DND-41 (cell line): ENCODE data around the gene EEF1AKMT2.

Source experiments
- EZH2 ChIP-seq: IDR thresholded peaks from 3 replicates; pipeline ENCODE4 v1.6.1; 2012; ENCODE audit warnings: borderline replicate concordance, low read depth, mild to moderate bottlenecking, moderate library complexity, low read length, inconsistent platforms; ENCODE audit not compliant: severe bottlenecking
- TF ChIP-seq, protein P1 (sequence below): IDR thresholded peaks from 2 replicates; pipeline ENCODE4 v1.5.1; 2012; ENCODE audit warnings: borderline replicate concordance, low read length, moderate library complexity, mild to moderate bottlenecking; ENCODE audit not compliant: poor library complexity, severe bottlenecking; ENCODE audit errors: extremely low read depth

DNA sequence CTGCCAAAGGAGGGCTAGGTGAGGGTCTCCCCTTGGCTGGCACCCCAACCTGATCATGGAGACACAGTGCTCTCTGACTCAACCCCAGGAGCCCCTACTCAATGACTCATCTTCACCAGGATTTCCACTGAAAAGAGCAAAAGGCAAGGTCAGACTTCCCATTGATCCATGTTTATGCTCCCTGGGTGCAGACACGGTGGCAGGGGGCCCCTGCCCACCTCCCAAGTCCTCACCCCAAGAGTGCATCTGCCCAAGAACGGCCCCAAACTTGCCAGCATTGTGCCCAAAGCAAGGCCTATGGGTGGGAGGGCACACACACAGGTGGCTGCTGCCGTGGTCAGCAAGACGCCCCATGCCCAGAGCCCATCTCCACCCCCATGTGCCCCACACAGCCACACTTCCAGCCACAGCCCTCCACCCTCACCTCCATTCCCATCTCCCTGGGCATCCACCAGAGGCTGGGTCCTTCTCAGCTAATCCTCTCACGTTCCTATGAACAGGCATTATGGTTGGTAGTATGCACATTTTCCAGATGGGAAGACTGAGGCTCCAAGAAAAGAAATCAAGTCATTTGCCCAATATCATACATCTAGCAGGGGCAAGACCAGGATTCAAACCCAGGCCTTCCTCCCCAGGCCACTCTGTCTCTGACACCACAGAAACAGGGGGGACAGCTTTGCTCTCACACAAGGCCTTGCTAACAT is 78.8 kb downstream of the EEF1AKMT2 start:
- TF ChIP-seq, protein P1, sequence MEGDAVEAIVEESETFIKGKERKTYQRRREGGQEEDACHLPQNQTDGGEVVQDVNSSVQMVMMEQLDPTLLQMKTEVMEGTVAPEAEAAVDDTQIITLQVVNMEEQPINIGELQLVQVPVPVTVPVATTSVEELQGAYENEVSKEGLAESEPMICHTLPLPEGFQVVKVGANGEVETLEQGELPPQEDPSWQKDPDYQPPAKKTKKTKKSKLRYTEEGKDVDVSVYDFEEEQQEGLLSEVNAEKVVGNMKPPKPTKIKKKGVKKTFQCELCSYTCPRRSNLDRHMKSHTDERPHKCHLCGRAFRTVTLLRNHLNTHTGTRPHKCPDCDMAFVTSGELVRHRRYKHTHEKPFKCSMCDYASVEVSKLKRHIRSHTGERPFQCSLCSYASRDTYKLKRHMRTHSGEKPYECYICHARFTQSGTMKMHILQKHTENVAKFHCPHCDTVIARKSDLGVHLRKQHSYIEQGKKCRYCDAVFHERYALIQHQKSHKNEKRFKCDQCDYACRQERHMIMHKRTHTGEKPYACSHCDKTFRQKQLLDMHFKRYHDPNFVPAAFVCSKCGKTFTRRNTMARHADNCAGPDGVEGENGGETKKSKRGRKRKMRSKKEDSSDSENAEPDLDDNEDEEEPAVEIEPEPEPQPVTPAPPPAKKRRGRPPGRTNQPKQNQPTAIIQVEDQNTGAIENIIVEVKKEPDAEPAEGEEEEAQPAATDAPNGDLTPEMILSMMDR = no peak
- TF ChIP-seq EZH2 = no peak
